Inferior parietal cortex (tissue), 1 donor: ENCODE results near the gene CCT6A.
A peak's percentile ranks its signal among the peaks of the same experiment; 100 is the strongest.
"Not testable (repeated sequence)": the region's sequence is repeated elsewhere in the genome, so short reads cannot be mapped to it uniquely, and the experiment has no call there.

ENCODE experiments used
- DNase-seq: peaks from one replicate; pipeline ENCODE4 v3.0.0-alpha.2; 2016; ENCODE audit errors: extremely low spot score

The CCT6A gene

DNA sequence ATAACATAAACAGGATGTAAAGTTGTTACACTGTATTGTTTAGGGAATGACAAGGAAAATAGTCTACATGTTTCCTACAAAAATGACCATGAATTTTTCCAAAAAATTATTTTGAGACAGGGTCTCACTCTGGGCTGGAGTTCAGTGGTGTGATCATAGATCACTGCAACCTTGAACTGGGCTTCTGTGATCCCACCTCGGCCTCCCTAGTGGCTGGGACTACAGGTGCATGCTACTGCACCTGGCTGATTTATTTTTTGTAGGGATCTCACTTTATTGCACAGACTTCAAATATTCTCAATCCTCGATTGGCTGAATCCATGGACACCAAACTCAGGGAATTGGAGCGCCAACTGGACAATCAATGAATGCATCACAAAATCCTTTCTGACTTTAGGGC lies 48.1 kb downstream of the CCT6A start:
- no peak for DNase-seq

DNA sequence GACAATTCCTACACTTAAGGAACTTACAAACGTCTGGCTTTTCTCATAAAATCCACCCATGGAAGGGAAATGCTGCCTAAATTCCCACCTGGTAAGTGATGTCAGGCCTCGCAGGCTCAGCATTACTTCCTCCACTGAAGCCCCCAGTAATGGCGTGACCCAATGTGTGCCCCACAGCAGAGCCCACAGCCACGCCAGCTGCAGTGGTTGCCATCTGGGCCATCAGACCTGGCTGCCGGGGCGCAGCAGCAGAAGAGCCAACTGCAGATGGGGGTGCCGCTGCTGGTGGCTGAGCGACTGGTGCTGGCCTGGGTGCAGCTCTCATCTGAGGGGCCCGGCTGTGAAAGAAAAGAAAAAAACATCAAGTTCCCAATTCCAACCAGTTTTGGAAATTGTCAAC lies 52.6 kb downstream of the CCT6A start:
- not testable (repeated sequence) for DNase-seq

DNA sequence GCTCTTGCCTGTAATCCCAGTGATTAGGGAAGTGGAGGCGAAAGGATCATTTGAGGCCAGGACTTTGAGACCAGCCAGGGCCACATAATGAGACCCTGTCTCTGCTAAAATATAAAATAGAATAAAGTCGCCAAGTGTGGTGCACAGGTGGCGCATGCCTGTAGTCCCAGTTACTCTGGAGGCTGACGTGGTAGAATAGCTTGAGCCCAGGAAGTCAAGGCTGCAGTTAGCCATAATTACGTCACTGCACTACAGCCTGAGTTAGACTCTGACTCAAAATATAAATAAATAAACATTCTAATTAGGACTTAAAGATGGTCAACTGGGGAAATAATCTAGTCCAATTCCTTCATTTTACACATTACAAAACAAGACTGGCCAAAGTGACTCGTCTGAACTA lies 53.9 kb downstream of the CCT6A start:
- DNase-seq = no peak

DNA sequence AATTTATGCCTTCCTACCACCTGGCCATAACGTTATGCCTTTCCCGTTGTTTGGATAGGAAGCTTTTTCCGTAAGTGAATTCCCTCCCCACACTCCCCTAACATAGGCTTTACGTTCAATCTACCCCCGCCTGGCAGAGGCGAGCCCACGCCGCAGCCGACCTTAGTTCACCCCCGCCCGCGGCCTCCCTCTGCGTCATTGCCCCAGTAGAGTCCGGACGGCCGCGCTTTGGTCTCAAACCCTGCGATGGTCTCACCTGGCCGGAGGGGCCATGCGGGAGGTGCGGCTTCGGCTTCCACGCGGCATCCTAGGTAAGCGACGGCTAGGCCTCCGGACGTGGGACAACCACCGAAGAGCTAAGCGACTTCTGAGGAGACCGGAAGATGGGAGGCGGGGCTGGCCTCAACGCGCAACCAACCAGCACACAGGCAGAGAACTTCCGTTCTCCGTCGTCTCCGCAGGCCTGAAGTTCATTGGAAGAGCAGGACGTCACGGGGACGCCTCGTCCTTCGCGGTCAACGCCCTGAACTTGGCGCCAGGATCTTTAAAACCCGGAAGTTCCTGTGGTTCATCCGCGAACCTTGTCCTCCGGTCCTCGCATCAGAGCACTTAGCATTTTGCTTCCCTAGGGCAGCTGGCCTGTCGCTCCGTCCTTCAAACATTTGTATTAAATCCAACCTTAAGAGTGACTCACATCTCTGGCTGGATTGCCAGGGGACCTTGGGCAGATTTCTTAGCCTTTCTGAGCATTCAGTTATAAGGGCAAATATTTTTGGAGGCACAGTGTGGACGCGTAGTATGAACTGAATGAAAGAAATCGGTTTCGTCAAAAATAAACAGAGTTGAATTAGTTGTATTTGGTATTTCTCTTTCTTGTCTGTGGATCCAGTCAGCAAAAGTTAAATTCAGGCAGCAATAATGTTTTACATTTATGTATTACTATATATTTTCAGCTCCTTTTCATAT lies 54.8 kb downstream of the CCT6A start, which contains the start of gene CHCHD2:
Gene CHCHD2 (minus strand): TSS at position 369 of the 966 bp plus-strand sequence. CDS start 63 bp downstream, at position 306.
- DNase-seq = peak; percentile 99

DNA sequence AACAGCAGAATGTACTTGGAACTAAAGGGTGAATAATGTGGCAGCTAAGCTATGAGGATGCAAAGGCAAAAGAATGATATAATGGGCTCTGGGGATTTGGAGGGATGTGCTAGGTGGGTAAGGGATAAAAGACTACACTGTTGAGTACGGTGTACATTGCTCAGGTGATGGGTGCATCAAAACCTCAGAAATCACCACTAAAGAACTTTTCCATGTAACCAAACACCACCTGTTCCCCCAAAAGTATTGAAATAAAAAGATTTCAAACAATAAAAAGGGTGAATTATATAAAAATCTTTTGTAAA lies 56.3 kb downstream of the CCT6A start:
- DNase-seq = no peak

DNA sequence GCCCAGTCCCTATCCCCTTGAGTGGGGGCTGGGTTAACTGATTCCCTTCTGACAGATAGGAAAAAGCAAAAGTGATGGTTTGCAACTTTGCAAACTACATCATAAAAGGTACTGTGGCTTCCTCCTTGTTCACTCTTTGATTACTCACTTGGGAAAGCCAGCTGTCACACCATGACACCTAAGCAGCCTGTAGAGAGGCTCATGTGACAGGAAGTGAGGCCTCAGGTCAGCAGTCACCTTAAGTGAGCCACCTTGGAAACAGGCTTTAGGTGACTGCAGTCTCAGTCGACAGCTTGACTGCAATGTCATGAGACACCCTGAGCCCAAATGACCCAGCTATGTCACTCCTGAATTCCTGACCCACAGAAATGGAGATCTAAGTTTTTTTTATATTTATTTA lies 59.0 kb downstream of the CCT6A start:
- DNase-seq = no peak

DNA sequence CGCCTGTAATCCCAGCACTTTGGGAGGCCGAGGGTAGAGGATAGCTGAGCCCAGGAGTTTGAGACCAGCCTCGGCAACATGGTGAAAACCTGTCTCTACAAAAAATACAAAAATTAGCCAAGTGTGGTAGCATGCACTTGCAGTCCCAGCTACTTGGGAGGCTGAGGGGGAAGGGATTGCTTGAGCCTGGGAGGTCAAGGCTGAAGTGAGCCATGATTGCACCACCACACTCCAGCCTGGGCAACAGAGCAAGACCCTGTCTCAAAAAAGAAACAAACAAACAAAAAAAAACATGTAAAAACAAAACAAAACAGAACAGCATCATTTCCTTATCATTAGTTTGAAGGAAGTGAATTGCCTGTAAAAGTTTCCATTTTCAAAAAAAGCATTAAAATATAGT lies 60.7 kb downstream of the CCT6A start:
- DNase-seq = not testable (repeated sequence)
